Body of pancreas (tissue), 4 donors: Measurements from ENCODE around the gene HTATIP2. TPM values are rescaled to one million over a fixed set of nuclear protein-coding genes. Genes with fewer than 3 reads are reported as not detected.

Experiments used
- ATAC-seq: fragments of 150-250 bp; one replicate; pipeline ENCODE4 v1.9.1; 2016
- DNase-seq, 4 donors: peaks; one replicate each; pipeline ENCODE4 v3.0.0-alpha.2; 2019
- H3K27ac ChIP-seq, 4 donors: fragments of 200-600 bp; sonication (generic); 1 replicate in 3 of 4; 2 replicates in 1 of 4; pipeline versions ENCODE4 v1.5.1 to v1.6.1; 2016 to 2019; ENCODE audit warnings: mild to moderate bottlenecking in 1 of 4, mixed read lengths in 1 of 4, moderate library complexity in 1 of 4
- H3K27me3 ChIP-seq, 2 donors: fragments of 200-600 bp; sonication (generic); one replicate each; pipeline ENCODE4 v1.6.0; 2016; ENCODE audit warnings: mild to moderate bottlenecking in 1 of 2
- H3K36me3 ChIP-seq, 2 donors: fragments of 200-600 bp; sonication (generic); replicated peaks in 1 of 2; 2 replicates each; pipeline ENCODE4 v1.5.1; 2016; ENCODE audit warnings: low read depth in 2 of 2; ENCODE audit not compliant: insufficient read depth in 1 of 2
- H3K4me1 ChIP-seq: fragments of 200-600 bp; sonication (generic); one replicate; pipeline ENCODE4 v1.6.0; 2016
- H3K4me3 ChIP-seq, 2 donors: fragments of 200-600 bp; sonication (generic); 1 replicate in 1 of 2; 2 replicates in 1 of 2; pipeline ENCODE4 v1.5.1; 2016 to 2019
- H3K9me3 ChIP-seq, 3 donors: fragments of 200-600 bp; sonication (generic); 1 replicate in 2 of 3; 2 replicates in 1 of 3; pipeline ENCODE4 v1.5.1; 2016
- CTCF ChIP-seq, 7 experiments: fragments of 450-650 bp in 4 of 7; fragments of 200-600 bp in 3 of 7; sonication (generic) in 3 of 7; IDR thresholded peaks; one replicate each; pipeline ENCODE4 v1.5.1; 2016 to 2019; ENCODE audit warnings: antibody characterized with exemption in 7 of 7
- POLR2A ChIP-seq, 3 donors: fragments of 450-650 bp; IDR thresholded peaks; one replicate each; pipeline ENCODE4 v1.6.1; 2016; ENCODE audit warnings: antibody characterized with exemption in 3 of 3, mild to moderate bottlenecking in 2 of 3
- WGBS, 2 donors: methylation state at CpG; one replicate each; pipeline ENCODE4 v1.1.5; 2017; 5-methylcytosine and 5-hydroxymethylcytosine counted together
- intact Hi-C: fragments of 100-400 bp; cut with DNase I; formaldehyde crosslinking; loops from one replicate; pipeline ENCODE4 v1.15.1; 2023
- total RNA-seq, 2 donors: library from RNA; depleted of rRNA; stranded (reverse); fragments of >200 nt; gene quantifications; one replicate each; pipeline ENCODE4 v1.1.0, GENCODE V29; 2016

The HTATIP2 gene
- total RNA-seq, 2 donors from 2014 or later, result 23.1 to 37.1 TPM

- Histone ChIP-seq H3K27me3 (no peaks in the 10 kb centered on the region), H3K36me3 (no peaks in the 10 kb centered on the region), H3K9me3 (no peaks in the 10 kb centered on the region), H3K4me1 (peaks cover 6% of the 10 kb centered on the region), H3K27ac (no peak overlapping the region), H3K4me3 (no peak overlapping the region)
- no peak for ATAC-seq
- TF ChIP-seq CTCF (IDR thresholded peaks at IDR 0.05), result no peak
- no peak for TF ChIP-seq POLR2A (IDR thresholded peaks at IDR 0.05)
- 42 to 60% methylated on average over 2 of the region's 2 CpGs for WGBS, 2 donors
- intact Hi-C loops, result loop anchor here (5.0 kb wide), 2 partner anchors 125 to 225 kb away; no protein-coding TSS in a partner anchor
- no peak for DNase-seq
These were observed 11.7 kb upstream of the HTATIP2 start for GRCh38 chr11:20351751-20352262.

GRCh38 chr11:20353829-20354434 lies 9.6 kb upstream of the HTATIP2 start:
- peak; percentile 28 to 52 (median 36) for DNase-seq
- peak; percentile 69 for ATAC-seq
- 6 to 7% methylated on average over 6 of the region's 6 CpGs for WGBS, 2 donors
- Histone ChIP-seq H3K27me3 (no peaks in the 10 kb centered on the region), H3K27ac (no peak overlapping the region), H3K9me3 (no peaks in the 10 kb centered on the region), H3K4me1 (peaks cover 6% of the 10 kb centered on the region), H3K36me3 (no peaks in the 10 kb centered on the region), H3K4me3 (no peak overlapping the region)
- peak; percentile 36 to 78 (median 67) for TF ChIP-seq CTCF (IDR thresholded peaks at IDR 0.05)
- no peak for TF ChIP-seq POLR2A (IDR thresholded peaks at IDR 0.05)
- intact Hi-C loops, result loop anchor here (5.0 kb wide), 2 partner anchors 127 to 227 kb away; no protein-coding TSS in a partner anchor

GRCh38 chr11:20355221-20356219 lies 8.0 kb upstream of the HTATIP2 start:
- 14 to 23% methylated on average over 12 of the region's 12 CpGs for WGBS, 2 donors
- intact Hi-C loops, result no loop called here
- Histone ChIP-seq H3K27me3 (no peaks in the 10 kb centered on the region), H3K4me3 (no peak overlapping the region), H3K27ac (no peak overlapping the region), H3K9me3 (no peaks in the 10 kb centered on the region), H3K36me3 (no peaks in the 10 kb centered on the region), H3K4me1 (peaks cover 6% of the 10 kb centered on the region)
- DNase-seq, result peak; percentile 27 to 62 (median 37)
- TF ChIP-seq CTCF (IDR thresholded peaks at IDR 0.05) (peak; percentile 30 to 59 (median 42)), POLR2A (IDR thresholded peaks at IDR 0.05) (no peak)
- peak; percentile 58 for ATAC-seq

- no peak for ATAC-seq
- no peak for DNase-seq
- no peak overlapping the region for H3K4me3 ChIP-seq
- H3K9me3 ChIP-seq, result no peaks in the 10 kb centered on the region
- no peaks in the 10 kb centered on the region for H3K36me3 ChIP-seq
- intact Hi-C loops, result no loop called here
- TF ChIP-seq POLR2A (IDR thresholded peaks at IDR 0.05) (no peak), CTCF (IDR thresholded peaks at IDR 0.05) (no peak)
- no peaks in the 10 kb centered on the region for H3K27me3 ChIP-seq
- 30% methylated on average over 1 of the region's 1 CpG for WGBS, 2 donors
- H3K4me1 ChIP-seq, result peaks cover 6% of the 10 kb centered on the region
- H3K27ac ChIP-seq, result no peak overlapping the region
These were observed 6.4 kb upstream of the HTATIP2 start for GRCh38 chr11:20357150-20357549.
